Peyer's patch (tissue), 4 donors: ENCODE results near the gene CERT1. TPM values are rescaled to one million over a fixed set of nuclear protein-coding genes. Genes with fewer than 3 reads are reported as not detected.
"Not testable (repeated sequence)": the region's sequence is repeated elsewhere in the genome, so short reads cannot be mapped to it uniquely, and the experiment has no call there.

Experiments used
- DNase-seq, 3 donors: peaks; one replicate each; pipeline ENCODE4 v3.0.0-alpha.2; 2017 to 2019
- H3K27ac ChIP-seq, 4 donors: fragments of 200-600 bp; sonication (generic); one replicate each; pipeline ENCODE4 v1.5.1; 2016 to 2019
- H3K27me3 ChIP-seq, 2 donors: fragments of 200-600 bp; sonication (generic); one replicate each; pipeline ENCODE4 v1.5.1; 2019
- H3K36me3 ChIP-seq, 3 donors: fragments of 200-600 bp; sonication (generic); one replicate each; pipeline ENCODE4 v1.5.1; 2016 to 2019
- H3K4me1 ChIP-seq, 4 donors: fragments of 200-600 bp; sonication (generic); one replicate each; pipeline ENCODE4 v1.5.1; 2016 to 2019
- H3K4me3 ChIP-seq, 4 donors: fragments of 200-600 bp; sonication (generic); 1 replicate in 3 of 4; 2 replicates in 1 of 4; pipeline ENCODE4 v1.5.1; 2016 to 2019; ENCODE audit warnings: mild to moderate bottlenecking in 1 of 4
- H3K9me3 ChIP-seq, 4 donors: fragments of 200-600 bp; sonication (generic); one replicate each; pipeline ENCODE4 v1.5.1; 2016 to 2019; ENCODE audit warnings: mild to moderate bottlenecking in 1 of 4
- POLR2A ChIP-seq, 2 donors: fragments of 450-650 bp; IDR thresholded peaks; one replicate each; pipeline ENCODE4 v1.5.1; 2017; ENCODE audit warnings: antibody characterized with exemption in 2 of 2, mild to moderate bottlenecking in 2 of 2, moderate library complexity in 2 of 2
- total RNA-seq, 4 donors: library from RNA; depleted of rRNA; stranded (reverse); fragments of >200 nt; gene quantifications; one replicate each; pipeline ENCODE4 v1.1.0, GENCODE V29; 2016
- TF ChIP-seq, protein P1 (sequence below), 6 experiments: fragments of 450-650 bp in 4 of 6; fragments of 200-600 bp in 2 of 6; sonication (generic) in 1 of 6; IDR thresholded peaks; one replicate each; pipeline ENCODE4 v1.5.1; 2017 to 2019; ENCODE audit warnings: antibody characterized with exemption in 6 of 6, mild to moderate bottlenecking in 3 of 6, moderate library complexity in 1 of 6

The CERT1 gene, protein sequence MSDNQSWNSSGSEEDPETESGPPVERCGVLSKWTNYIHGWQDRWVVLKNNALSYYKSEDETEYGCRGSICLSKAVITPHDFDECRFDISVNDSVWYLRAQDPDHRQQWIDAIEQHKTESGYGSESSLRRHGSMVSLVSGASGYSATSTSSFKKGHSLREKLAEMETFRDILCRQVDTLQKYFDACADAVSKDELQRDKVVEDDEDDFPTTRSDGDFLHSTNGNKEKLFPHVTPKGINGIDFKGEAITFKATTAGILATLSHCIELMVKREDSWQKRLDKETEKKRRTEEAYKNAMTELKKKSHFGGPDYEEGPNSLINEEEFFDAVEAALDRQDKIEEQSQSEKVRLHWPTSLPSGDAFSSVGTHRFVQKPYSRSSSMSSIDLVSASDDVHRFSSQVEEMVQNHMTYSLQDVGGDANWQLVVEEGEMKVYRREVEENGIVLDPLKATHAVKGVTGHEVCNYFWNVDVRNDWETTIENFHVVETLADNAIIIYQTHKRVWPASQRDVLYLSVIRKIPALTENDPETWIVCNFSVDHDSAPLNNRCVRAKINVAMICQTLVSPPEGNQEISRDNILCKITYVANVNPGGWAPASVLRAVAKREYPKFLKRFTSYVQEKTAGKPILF
- total RNA-seq = 10 to 100 TPM; 32.2 to 52.0 (median 39.6) TPM

- Histone ChIP-seq H3K4me3 (peak within 1 kb of the TSS; percentile 70 to 87 (median 77)), H3K4me1 (peaks cover 0 to 31% (median 3%) of the 10 kb centered on the region in 4 donors), H3K9me3 (no peaks in the 10 kb centered on the region), H3K27me3 (no peaks in the 10 kb centered on the region), H3K36me3 (no peaks in the 10 kb centered on the region), H3K27ac (peak within 1 kb of the TSS; percentile 84 to 95 (median 91))
- DNase-seq = peak; percentile 95 to 99 (median 97)
- TF ChIP-seq, protein P1, sequence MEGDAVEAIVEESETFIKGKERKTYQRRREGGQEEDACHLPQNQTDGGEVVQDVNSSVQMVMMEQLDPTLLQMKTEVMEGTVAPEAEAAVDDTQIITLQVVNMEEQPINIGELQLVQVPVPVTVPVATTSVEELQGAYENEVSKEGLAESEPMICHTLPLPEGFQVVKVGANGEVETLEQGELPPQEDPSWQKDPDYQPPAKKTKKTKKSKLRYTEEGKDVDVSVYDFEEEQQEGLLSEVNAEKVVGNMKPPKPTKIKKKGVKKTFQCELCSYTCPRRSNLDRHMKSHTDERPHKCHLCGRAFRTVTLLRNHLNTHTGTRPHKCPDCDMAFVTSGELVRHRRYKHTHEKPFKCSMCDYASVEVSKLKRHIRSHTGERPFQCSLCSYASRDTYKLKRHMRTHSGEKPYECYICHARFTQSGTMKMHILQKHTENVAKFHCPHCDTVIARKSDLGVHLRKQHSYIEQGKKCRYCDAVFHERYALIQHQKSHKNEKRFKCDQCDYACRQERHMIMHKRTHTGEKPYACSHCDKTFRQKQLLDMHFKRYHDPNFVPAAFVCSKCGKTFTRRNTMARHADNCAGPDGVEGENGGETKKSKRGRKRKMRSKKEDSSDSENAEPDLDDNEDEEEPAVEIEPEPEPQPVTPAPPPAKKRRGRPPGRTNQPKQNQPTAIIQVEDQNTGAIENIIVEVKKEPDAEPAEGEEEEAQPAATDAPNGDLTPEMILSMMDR (IDR thresholded peaks at IDR 0.05) = no peak
- peak; percentile 77 to 89 for TF ChIP-seq POLR2A (IDR thresholded peaks at IDR 0.05)
These were observed at the start of gene CERT1, which contains the start of gene POLK for GRCh38 chr5:75511435-75512382. CERT1 (minus strand) TSS chr5:75511629; CDS start chr5:75511207, 422 bp downstream. POLK (plus strand) TSS chr5:75511891.

DNA sequence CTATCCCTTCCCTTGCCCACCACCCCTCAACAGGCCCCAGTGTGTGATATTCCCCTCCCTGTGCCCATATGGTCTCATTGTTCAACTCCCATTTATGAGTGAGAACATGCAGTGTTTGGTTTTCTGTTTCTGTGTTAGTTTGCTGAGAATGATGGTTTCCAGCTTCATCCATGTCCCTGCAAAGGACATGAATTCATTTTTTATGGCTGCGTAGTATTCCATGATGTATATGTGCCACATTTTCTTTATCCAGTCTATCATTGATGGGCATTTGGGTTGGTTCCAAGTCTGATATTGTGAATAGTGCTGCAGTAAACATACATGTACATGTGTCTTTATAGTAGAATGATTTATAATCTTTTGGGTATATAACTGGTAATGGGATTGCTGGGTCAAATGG is 49.2 kb upstream of the CERT1 start:
- not testable (repeated sequence) for H3K9me3 ChIP-seq, H3K4me1 ChIP-seq, H3K27ac ChIP-seq, H3K4me3 ChIP-seq, DNase-seq, H3K27me3 ChIP-seq, H3K36me3 ChIP-seq

DNA sequence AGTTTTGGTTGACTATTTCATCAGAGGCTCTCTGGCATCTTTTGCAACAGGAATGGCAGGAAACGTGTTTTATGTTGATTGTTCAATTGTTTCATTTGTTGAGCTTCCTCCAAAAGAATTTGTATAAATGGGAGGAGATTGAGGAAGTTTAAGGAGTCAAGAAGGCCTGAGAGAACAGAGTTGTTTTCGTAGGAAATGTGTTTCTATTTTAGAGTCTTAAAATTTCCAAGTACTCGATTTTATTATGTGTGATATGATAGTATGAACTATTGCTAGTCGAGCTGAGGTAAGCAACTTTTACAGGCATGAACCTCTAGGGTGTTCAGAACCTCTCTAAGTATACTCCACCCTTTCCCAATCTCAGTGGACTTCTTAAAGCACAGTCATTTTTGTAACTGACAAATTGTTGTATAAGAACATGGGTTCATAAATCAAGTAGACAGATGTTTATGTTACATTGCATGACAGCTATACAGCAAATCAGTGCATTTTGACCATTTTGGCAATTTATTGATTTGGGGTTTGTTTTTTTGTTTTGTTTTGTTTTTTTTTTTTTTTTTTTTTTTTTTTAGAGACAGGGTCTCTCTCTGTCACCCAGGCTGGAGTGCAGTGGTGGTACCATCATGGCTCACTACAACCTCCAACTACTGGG is 47.7 kb upstream of the CERT1 start:
- TF ChIP-seq, protein P1 (IDR thresholded peaks at IDR 0.05) = no peak
- TF ChIP-seq POLR2A (IDR thresholded peaks at IDR 0.05) = no peak
- H3K27me3 ChIP-seq = no peaks in the 10 kb centered on the region
- H3K9me3 ChIP-seq = no peaks in the 10 kb centered on the region
- no peak for DNase-seq
- H3K4me1 ChIP-seq = no peaks in the 10 kb centered on the region
- no peak overlapping the region for H3K4me3 ChIP-seq
- H3K27ac ChIP-seq = no peak overlapping the region
- no peaks in the 10 kb centered on the region for H3K36me3 ChIP-seq

DNA sequence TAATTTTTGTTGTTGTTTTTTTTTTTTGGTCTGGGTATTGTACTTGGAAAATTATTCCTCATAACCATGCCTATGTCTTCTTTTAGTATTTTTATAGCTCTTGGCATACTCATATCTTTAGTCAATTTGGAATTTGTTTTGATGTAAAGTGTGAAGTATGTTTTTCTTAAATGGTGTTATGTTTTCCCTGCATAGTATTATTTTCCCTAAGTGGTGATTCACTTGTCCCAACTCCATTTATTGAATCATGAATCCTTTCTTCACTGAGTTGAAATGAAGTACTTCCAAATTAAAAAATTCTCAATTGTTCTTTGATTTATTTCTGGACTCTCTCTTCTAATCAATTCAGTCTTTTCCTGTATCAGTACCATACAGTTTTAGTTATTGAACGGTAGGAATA is 46.8 kb upstream of the CERT1 start:
- Histone ChIP-seq H3K27ac (peak overlapping the region in 1 of 4 donors; percentile 4), H3K4me3 (no peak overlapping the region), H3K36me3 (peaks cover 0 to under 1% (median 0%) of the 10 kb centered on the region in 3 donors), H3K4me1 (no peaks in the 10 kb centered on the region), H3K27me3 (no peaks in the 10 kb centered on the region), H3K9me3 (no peaks in the 10 kb centered on the region)
- no peak for DNase-seq
- TF ChIP-seq, protein P1 (IDR thresholded peaks at IDR 0.05) = no peak
- TF ChIP-seq POLR2A (IDR thresholded peaks at IDR 0.05) = no peak

DNA sequence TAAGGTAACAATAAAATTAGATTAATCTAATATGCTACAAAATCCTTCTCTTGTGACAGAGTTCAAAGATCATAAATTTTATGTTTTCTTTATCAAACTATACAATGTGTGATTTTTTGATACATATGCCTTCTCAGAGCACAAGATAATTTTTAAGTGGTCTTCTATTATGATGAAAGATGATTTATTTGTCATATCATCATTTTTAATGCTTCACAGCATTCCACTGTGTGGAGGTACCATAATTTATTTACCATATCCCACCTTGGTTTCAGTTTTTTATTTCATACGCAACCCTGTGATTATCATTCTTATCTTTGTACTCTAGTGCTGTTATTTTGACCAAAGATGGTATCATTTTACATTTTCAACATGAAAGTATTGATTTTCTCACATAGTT is 41.9 kb upstream of the CERT1 start:
- Histone ChIP-seq H3K4me3 (no peak overlapping the region), H3K27me3 (no peaks in the 10 kb centered on the region), H3K9me3 (no peaks in the 10 kb centered on the region), H3K27ac (no peak overlapping the region), H3K4me1 (no peaks in the 10 kb centered on the region), H3K36me3 (peaks cover 0 to 14% (median 0%) of the 10 kb centered on the region in 3 donors)
- TF ChIP-seq, protein P1 (IDR thresholded peaks at IDR 0.05) = no peak
- DNase-seq = no peak
